Endodermal cell (in vitro differentiated cells): ENCODE results near the gene CREB3. TPM values are rescaled to one million over a fixed set of nuclear protein-coding genes. Genes with fewer than 3 reads are reported as not detected.
A peak's percentile ranks its signal among the peaks of the same experiment; 100 is the strongest.

Source experiments
- DNase-seq: peaks from one replicate; pipeline ENCODE4 v3.0.0-alpha.2; 2017
- H3K27ac ChIP-seq: 2 replicates; pipeline ENCODE4 v1.5.1; 2013; ENCODE audit warnings: mild to moderate bottlenecking, low read depth, low read length, moderate library complexity
- H3K27me3 ChIP-seq: 2 replicates; pipeline ENCODE4 v1.6.1; 2013; ENCODE audit warnings: mild to moderate bottlenecking, low read length, moderate library complexity; ENCODE audit not compliant: insufficient read depth, control insufficient read depth, poor library complexity, severe bottlenecking
- H3K36me3 ChIP-seq: 2 replicates; pipeline ENCODE4 v1.7.0; 2013; ENCODE audit warnings: mild to moderate bottlenecking, low read length, moderate library complexity; ENCODE audit not compliant: control insufficient read depth, insufficient read depth
- H3K4me1 ChIP-seq: one replicate; pipeline ENCODE4 v1.7.0; 2013; ENCODE audit warnings: low read length; ENCODE audit not compliant: control insufficient read depth, insufficient read depth
- H3K4me3 ChIP-seq: 2 replicates; pipeline ENCODE4 v1.5.1; 2013; ENCODE audit warnings: mild to moderate bottlenecking, low read length, moderate library complexity
- H3K9ac ChIP-seq: 2 replicates; pipeline ENCODE4 v1.6.1; 2013; ENCODE audit warnings: mild to moderate bottlenecking, low read length, moderate library complexity; ENCODE audit not compliant: poor library complexity, severe bottlenecking; ENCODE audit errors: extremely low read depth
- H3K9me3 ChIP-seq: 2 replicates; pipeline ENCODE4 v1.6.1; 2013; ENCODE audit warnings: mild to moderate bottlenecking, low read length, moderate library complexity; ENCODE audit not compliant: control insufficient read depth
- H3K27ac Mint-ChIP-seq: 2 replicates; pipeline ENCODE4 v1.8.0; 2020; ENCODE audit warnings: mixed read lengths
- H3K27me3 Mint-ChIP-seq: 2 replicates; pipeline ENCODE4 v1.8.0; 2021; ENCODE audit warnings: mild to moderate bottlenecking, mixed read lengths; ENCODE audit not compliant: insufficient read depth
- H3K36me3 Mint-ChIP-seq: 2 replicates; pipeline ENCODE4 v1.8.0; 2020; ENCODE audit warnings: low read depth, mixed read lengths
- H3K4me1 Mint-ChIP-seq: 2 replicates; pipeline ENCODE4 v1.8.0; 2020; ENCODE audit warnings: mixed read lengths
- H3K4me3 Mint-ChIP-seq: 2 replicates; pipeline ENCODE4 v1.8.0; 2020; ENCODE audit warnings: mild to moderate bottlenecking, moderate library complexity, mixed read lengths
- H3K9me3 Mint-ChIP-seq: 2 replicates; pipeline ENCODE4 v1.8.0; 2020; ENCODE audit warnings: mild to moderate bottlenecking, mixed read lengths
- CTCF ChIP-seq: fragments of 200-600 bp; sonication (generic); conservative IDR thresholded peaks from 2 replicates; pipeline ENCODE4 v1.5.0; 2021; ENCODE audit warnings: antibody characterized with exemption, mild to moderate bottlenecking
- whole genome bisulfite sequencing, 2 experiments: methylation state at CpG; one replicate each; pipeline versions ENCODE4 v1.1.5 to v1.1.7; 2013; ENCODE audit warnings: missing lambda C conversion rate in 2 of 2, mixed read lengths in 1 of 2; ENCODE audit not compliant: insufficient coverage in 1 of 2, insufficient read length in 1 of 2; 5-methylcytosine and 5-hydroxymethylcytosine counted together
- total RNA-seq, 2 donors: library from RNA; stranded (reverse); fragmentation: NEBNext Ultra II Directional in 1 of 2; extraction: Animal tissue kit (Norgen Biotek cat#: 25700) in 1 of 2; gene quantifications; 2 replicates in 1 of 2; 3 replicates in 1 of 2; pipeline ENCODE4 v1.2.1, GENCODE V29; 2021

Gene CREB3
- total RNA-seq, 2 donors from 2014 or later = 28.1 to 33.6 TPM

GRCh38 chr9:35727676-35728040 is 4.8 kb upstream of the CREB3 start:
- Mint-ChIP-seq H3K9me3 (no peaks in the 10 kb centered on the region), H3K4me3 (no peak overlapping the region), H3K4me1 (peaks cover 13% of the 10 kb centered on the region), H3K27ac (no peak overlapping the region), H3K36me3 (peaks cover 31% of the 10 kb centered on the region), H3K27me3 (no peaks in the 10 kb centered on the region)
- Histone ChIP-seq H3K9me3 (no peaks in the 10 kb centered on the region), H3K4me3 (peak overlapping the region; percentile 97), H3K27me3 (no peaks in the 10 kb centered on the region), H3K27ac (peak overlapping the region; percentile 86), H3K4me1 (peaks cover 13% of the 10 kb centered on the region), H3K36me3 (peaks cover 35% of the 10 kb centered on the region), H3K9ac (peak overlapping the region; percentile 60)
- WGBS, 2 experiments = 35 to 62% methylated on average over 4 to 5 of the region's 5 CpGs
- no peak for DNase-seq
- TF ChIP-seq CTCF = no peak

DNA sequence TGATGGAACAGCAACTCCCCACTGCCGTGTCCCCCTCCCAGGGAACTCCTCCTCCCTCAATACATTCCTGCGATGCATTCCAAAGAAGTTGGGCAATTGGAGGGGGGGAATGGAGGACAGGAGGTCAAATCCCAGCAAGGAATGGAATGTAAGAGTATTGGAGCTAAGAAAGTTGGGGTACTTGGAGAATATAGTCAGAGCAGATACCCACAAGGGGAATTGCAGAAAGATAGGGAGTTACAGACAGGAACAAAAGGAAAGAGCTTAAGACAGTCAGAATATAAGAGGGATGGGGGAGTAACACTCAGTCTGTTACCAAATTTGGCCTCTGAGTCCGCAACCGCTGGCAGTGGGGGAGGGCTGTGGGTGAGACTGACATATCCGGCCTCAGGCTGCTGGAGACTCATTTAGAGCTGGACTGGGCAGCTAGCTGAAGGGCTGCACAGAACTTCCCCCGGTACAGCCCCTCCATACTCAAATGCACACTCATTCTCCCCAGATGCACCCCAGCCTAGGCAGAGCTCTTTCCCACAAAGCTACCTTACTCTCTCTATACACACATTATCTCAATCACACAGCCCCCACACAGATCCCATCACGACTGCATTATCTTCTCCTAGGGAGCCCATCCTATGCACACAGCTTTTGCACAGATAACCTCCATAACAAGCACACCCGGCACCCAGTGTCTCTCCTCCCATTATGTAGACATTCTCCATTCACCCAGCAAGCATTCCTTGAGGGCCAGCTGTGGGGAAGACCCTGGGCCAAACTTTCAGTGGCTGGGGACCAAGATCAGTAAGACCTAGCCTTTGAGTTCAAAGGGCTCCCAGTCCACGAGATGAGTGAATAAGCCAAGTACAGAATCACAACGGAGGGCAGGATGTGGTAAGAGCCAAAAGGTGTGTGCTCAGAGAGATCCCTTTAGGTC is 4.2 kb upstream of the CREB3 start:
- peak; percentile 80 for DNase-seq
- Mint-ChIP-seq H3K4me1 (peaks cover 18% of the 10 kb centered on the region), H3K27me3 (no peaks in the 10 kb centered on the region), H3K4me3 (no peak overlapping the region), H3K27ac (no peak overlapping the region), H3K9me3 (no peaks in the 10 kb centered on the region), H3K36me3 (peaks cover 26% of the 10 kb centered on the region)
- Histone ChIP-seq H3K27me3 (no peaks in the 10 kb centered on the region), H3K9ac (peak overlapping the region; percentile 60), H3K4me1 (peaks cover 13% of the 10 kb centered on the region), H3K9me3 (no peaks in the 10 kb centered on the region), H3K4me3 (peak overlapping the region; percentile 97), H3K36me3 (peaks cover 30% of the 10 kb centered on the region), H3K27ac (peak overlapping the region; percentile 86)
- WGBS, 2 experiments = 17 to 18% methylated on average over 5 to 10 of the region's 10 CpGs
- TF ChIP-seq CTCF = no peak

GRCh38 chr9:35729101-35729500 is 3.4 kb upstream of the CREB3 start:
- no peak overlapping the region for H3K4me3 Mint-ChIP-seq
- peaks cover 13% of the 10 kb centered on the region for H3K4me1 ChIP-seq
- H3K9ac ChIP-seq = peak overlapping the region; percentile 60
- no peak for DNase-seq
- H3K36me3 ChIP-seq = peaks cover 24% of the 10 kb centered on the region
- no peaks in the 10 kb centered on the region for H3K9me3 Mint-ChIP-seq
- H3K27me3 Mint-ChIP-seq = no peaks in the 10 kb centered on the region
- 88 to 93% methylated on average over 3 of the region's 3 CpGs for WGBS, 2 experiments
- H3K4me3 ChIP-seq = peak overlapping the region; percentile 97
- H3K27ac ChIP-seq = no peak overlapping the region
- no peaks in the 10 kb centered on the region for H3K9me3 ChIP-seq
- TF ChIP-seq CTCF = no peak
- no peaks in the 10 kb centered on the region for H3K27me3 ChIP-seq
- peaks cover 19% of the 10 kb centered on the region for H3K36me3 Mint-ChIP-seq
- no peak overlapping the region for H3K27ac Mint-ChIP-seq
- H3K4me1 Mint-ChIP-seq = peaks cover 20% of the 10 kb centered on the region
